HG03571 (cell line): ENCODE results near the gene TSFM.
"Not testable (repeated sequence)": the region's sequence is repeated elsewhere in the genome, so short reads cannot be mapped to it uniquely, and the experiment has no call there.

ENCODE experiments used
- ATAC-seq: cut with Tn5 transposase; IDR thresholded peaks from one replicate; pipeline ENCODE4 v1.9.1; 2021; ENCODE audit not compliant: unreplicated experiment

The TSFM gene

GRCh38 chr12:57813971-57814772 lies 31.6 kb downstream of the TSFM start:
- no peak for ATAC-seq

GRCh38 chr12:57815177-57816000 lies 32.8 kb downstream of the TSFM start:
- ATAC-seq = no peak

- ATAC-seq = no peak
These were observed 33.6 kb downstream of the TSFM start for GRCh38 chr12:57816001-57816854.

- ATAC-seq = no peak
These were observed 34.2 kb downstream of the TSFM start for GRCh38 chr12:57816855-57817151.

- ATAC-seq = no peak
These were observed 34.8 kb downstream of the TSFM start for GRCh38 chr12:57817261-57817989.

GRCh38 chr12:57817990-57818331 lies 35.4 kb downstream of the TSFM start:
- not testable (repeated sequence) for ATAC-seq

GRCh38 chr12:57820119-57820518 lies 37.5 kb downstream of the TSFM start:
- not testable (repeated sequence) for ATAC-seq

GRCh38 chr12:57821015-57821414 lies 38.4 kb downstream of the TSFM start:
- not testable (repeated sequence) for ATAC-seq

GRCh38 chr12:57821474-57822214 lies 39.1 kb downstream of the TSFM start:
- no peak for ATAC-seq

- no peak for ATAC-seq
These were observed 40.0 kb downstream of the TSFM start for GRCh38 chr12:57822392-57823130.

GRCh38 chr12:57823131-57823907 lies 40.7 kb downstream of the TSFM start:
- no peak for ATAC-seq

GRCh38 chr12:57823908-57824640 lies 41.5 kb downstream of the TSFM start:
- no peak for ATAC-seq

GRCh38 chr12:57825451-57825850 lies 42.9 kb downstream of the TSFM start:
- ATAC-seq = no peak

GRCh38 chr12:57826400-57826799 lies 43.8 kb downstream of the TSFM start:
- no peak for ATAC-seq

GRCh38 chr12:57826966-57827365 lies 44.4 kb downstream of the TSFM start:
- ATAC-seq = no peak

- no peak for ATAC-seq
These were observed 46.6 kb downstream of the TSFM start for GRCh38 chr12:57829025-57829777.

GRCh38 chr12:57830393-57830792 lies 47.8 kb downstream of the TSFM start:
- no peak for ATAC-seq
